GM23248 (cell line): ENCODE measurements around the gene ST3GAL5. TPM values are rescaled to one million over a fixed set of nuclear protein-coding genes. Genes with fewer than 3 reads are reported as not detected.

Experiments used
- DNase-seq: peaks from one replicate; pipeline ENCODE4 v3.0.0-alpha.2; 2015
- H2AFZ ChIP-seq: fragments of 200-600 bp; sonication (generic); 2 replicates; pipeline ENCODE4 v1.6.1; 2016; ENCODE audit warnings: antibody characterized with exemption
- H3F3A ChIP-seq: fragments of 200-600 bp; sonication (generic); 2 replicates; pipeline ENCODE4 v1.6.1; 2016; ENCODE audit warnings: mild to moderate bottlenecking, antibody characterized with exemption, mixed run types; ENCODE audit not compliant: insufficient read depth
- H3K27ac ChIP-seq: fragments of 200-600 bp; sonication (generic); 2 replicates; pipeline ENCODE4 v1.5.1; 2016; ENCODE audit warnings: mild to moderate bottlenecking
- H3K27me3 ChIP-seq: fragments of 200-600 bp; sonication (generic); replicated peaks from 2 replicates; pipeline ENCODE4 v1.6.1; 2016; ENCODE audit warnings: mild to moderate bottlenecking; ENCODE audit not compliant: insufficient read depth
- H3K36me3 ChIP-seq: fragments of 200-600 bp; sonication (generic); 2 replicates; pipeline ENCODE4 v1.6.1; 2016; ENCODE audit warnings: low read depth, mild to moderate bottlenecking
- H3K4me1 ChIP-seq: fragments of 200-600 bp; sonication (generic); 2 replicates; pipeline ENCODE4 v1.6.1; 2016; ENCODE audit warnings: mild to moderate bottlenecking; ENCODE audit not compliant: insufficient read depth
- H3K4me2 ChIP-seq: fragments of 200-600 bp; sonication (generic); one replicate; pipeline ENCODE4 v1.6.1; 2016; ENCODE audit warnings: mild to moderate bottlenecking; ENCODE audit not compliant: unreplicated experiment
- H3K4me3 ChIP-seq: fragments of 200-600 bp; sonication (generic); 2 replicates; pipeline ENCODE4 v1.5.1; 2016; ENCODE audit warnings: mild to moderate bottlenecking
- H3K79me2 ChIP-seq: fragments of 200-600 bp; sonication (generic); 2 replicates; pipeline ENCODE4 v1.6.1; 2016; ENCODE audit warnings: mild to moderate bottlenecking; ENCODE audit not compliant: insufficient read depth
- H3K9ac ChIP-seq: fragments of 200-600 bp; sonication (generic); 2 replicates; pipeline ENCODE4 v1.6.1; 2016; ENCODE audit warnings: mild to moderate bottlenecking
- H3K9me2 ChIP-seq: fragments of 200-600 bp; sonication (generic); 2 replicates; pipeline ENCODE4 v1.6.1; 2016; ENCODE audit warnings: mixed run types, mild to moderate bottlenecking, moderate library complexity; ENCODE audit not compliant: insufficient read depth
- H3K9me3 ChIP-seq: fragments of 200-600 bp; sonication (generic); one replicate; pipeline ENCODE4 v1.6.1; 2017; ENCODE audit warnings: low read depth
- H4K20me1 ChIP-seq: fragments of 200-600 bp; sonication (generic); 2 replicates; pipeline ENCODE4 v1.6.0; 2016; ENCODE audit not compliant: insufficient read depth
- EZH2 ChIP-seq: fragments of 200-600 bp; sonication (generic); IDR thresholded peaks from 2 replicates; pipeline ENCODE4 v1.6.1; 2018; ENCODE audit warnings: antibody characterized with exemption, mild to moderate bottlenecking; ENCODE audit not compliant: insufficient read depth, poor library complexity, severe bottlenecking
- EZH2phosphoT487 ChIP-seq: fragments of 200-600 bp; sonication (generic); IDR thresholded peaks from 2 replicates; pipeline ENCODE4 v1.6.1; 2018; ENCODE audit warnings: antibody characterized with exemption, moderate library complexity, mild to moderate bottlenecking, low read depth; ENCODE audit not compliant: insufficient read depth
- WGBS, 2 experiments: methylation state at CpG; one replicate each; pipeline ENCODE4 v1.1.6; 2015 to 2017; ENCODE audit warnings: low lambda C conversion rate in 2 of 2, low coverage in 1 of 2; ENCODE audit errors: missing lambda C conversion rate in 2 of 2; 5-methylcytosine and 5-hydroxymethylcytosine counted together
- in situ Hi-C: fragments of 300-500 bp; cut with MboI; formaldehyde crosslinking; loops from 2 replicates; pipeline ENCODE4 v1.15.0; 2020
- polyA plus RNA-seq: library from polyadenylated mRNA; unstranded; fragments of >200 nt; fragmentation: Nextera tagmentation; extraction: Ambion mirVana; gene quantifications from 2 replicates; pipeline ENCODE4 v1.2.1, GENCODE V29; 2016
- total RNA-seq: library from RNA; depleted of rRNA; stranded (reverse); fragments of >200 nt; shearing (Covaris generic); gene quantifications from 2 replicates; pipeline ENCODE4 v1.2.3, GENCODE V29; 2014

ST3GAL5 gene
- total and polyA plus RNA-seq, 2 experiments from 2014 or later: 16.4 to 21.0 TPM

DNA sequence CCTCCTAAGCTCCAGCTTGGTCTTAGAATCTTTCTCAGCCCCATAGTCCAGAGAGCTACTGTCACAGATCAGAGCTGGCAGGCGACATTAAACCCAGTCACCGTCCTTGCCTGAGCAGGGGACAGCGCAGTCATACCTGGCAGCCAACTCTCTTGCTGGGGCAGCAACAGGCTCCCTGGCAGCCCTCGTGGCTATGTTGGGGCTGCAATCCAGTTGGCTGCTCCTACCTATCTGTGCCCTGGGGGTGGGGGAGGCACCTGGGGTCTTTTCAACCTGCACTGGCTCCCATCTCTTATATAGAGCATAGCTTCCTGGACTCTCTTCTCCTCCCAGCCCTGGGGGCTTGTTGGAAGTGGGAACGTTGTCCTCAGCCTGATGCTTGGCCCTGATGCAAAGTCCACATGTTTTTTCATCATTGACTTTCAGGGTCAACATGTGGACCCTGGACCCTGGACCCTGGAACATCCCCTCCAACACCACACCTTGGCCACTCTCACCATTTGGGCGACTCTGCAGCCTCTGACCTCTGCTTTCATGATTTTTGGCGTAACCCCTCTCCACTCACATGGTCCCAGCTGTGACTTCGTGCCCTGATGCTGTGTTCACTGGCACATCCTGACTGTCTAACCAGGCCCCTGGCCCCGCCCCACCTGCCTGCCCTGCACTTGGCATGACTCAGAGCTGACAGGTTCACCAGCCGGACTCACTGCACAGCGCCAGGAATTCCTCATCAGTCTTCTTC, 89.4 kb downstream of the ST3GAL5 start:
- H3K9ac ChIP-seq: no peak overlapping the region
- TF ChIP-seq EZH2: no peak
- no peak for TF ChIP-seq EZH2phosphoT487
- H3K27ac ChIP-seq: no peak overlapping the region
- WGBS, 2 experiments: 83 to 87% methylated on average over 11 of the region's 11 CpGs
- H3K79me2 ChIP-seq: no peaks in the 10 kb centered on the region
- in situ Hi-C loops: no loop called here
- H4K20me1 ChIP-seq: no peaks in the 10 kb centered on the region
- H2AFZ ChIP-seq: no peak overlapping the region
- H3K36me3 ChIP-seq: no peaks in the 10 kb centered on the region
- H3K9me3 ChIP-seq: no peaks in the 10 kb centered on the region
- no peaks in the 10 kb centered on the region for H3K27me3 ChIP-seq
- no peak for DNase-seq
- peaks cover 11% of the 10 kb centered on the region for H3K4me1 ChIP-seq
- H3K9me2 ChIP-seq: no peaks in the 10 kb centered on the region
- H3F3A ChIP-seq: peaks cover 9% of the 10 kb centered on the region; the same call in 1 of the 2 replicates
- H3K4me3 ChIP-seq: no peak overlapping the region
- no peak overlapping the region for H3K4me2 ChIP-seq

DNA sequence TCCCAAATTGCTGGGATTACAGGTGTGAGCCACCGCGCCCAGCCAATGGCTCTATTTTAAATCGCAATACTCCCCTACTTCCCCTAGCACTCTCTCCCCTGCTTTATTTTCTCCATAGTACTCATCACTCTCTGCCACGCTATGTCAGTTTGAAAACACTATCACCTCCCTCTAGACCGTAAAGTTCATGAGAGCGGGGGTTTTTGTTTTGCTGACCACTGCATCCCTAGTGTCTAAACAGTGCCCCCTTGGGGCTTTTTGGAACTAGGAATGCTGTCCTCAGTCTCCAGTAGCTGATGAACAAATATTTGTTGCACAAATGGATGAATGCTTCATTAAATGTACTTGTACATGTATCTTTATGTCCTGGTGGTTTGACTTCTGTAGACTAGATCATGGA, 90.9 kb downstream of the ST3GAL5 start:
- H3K9ac ChIP-seq: no peak overlapping the region
- H2AFZ ChIP-seq: no peak overlapping the region
- DNase-seq: peak; percentile 59
- H3K4me2 ChIP-seq: no peak overlapping the region
- no peak overlapping the region for H3K4me3 ChIP-seq
- peaks cover 13% of the 10 kb centered on the region for H3F3A ChIP-seq
- in situ Hi-C loops: no loop called here
- no peaks in the 10 kb centered on the region for H3K9me3 ChIP-seq
- H3K79me2 ChIP-seq: no peaks in the 10 kb centered on the region
- WGBS, 2 experiments: 85 to 88% methylated on average over 6 of the region's 6 CpGs
- H3K36me3 ChIP-seq: no peaks in the 10 kb centered on the region
- no peak overlapping the region for H3K27ac ChIP-seq
- H4K20me1 ChIP-seq: no peaks in the 10 kb centered on the region
- TF ChIP-seq EZH2phosphoT487: no peak
- no peak for TF ChIP-seq EZH2
- no peaks in the 10 kb centered on the region for H3K9me2 ChIP-seq
- no peaks in the 10 kb centered on the region for H3K27me3 ChIP-seq
- peaks cover 18% of the 10 kb centered on the region for H3K4me1 ChIP-seq

DNA sequence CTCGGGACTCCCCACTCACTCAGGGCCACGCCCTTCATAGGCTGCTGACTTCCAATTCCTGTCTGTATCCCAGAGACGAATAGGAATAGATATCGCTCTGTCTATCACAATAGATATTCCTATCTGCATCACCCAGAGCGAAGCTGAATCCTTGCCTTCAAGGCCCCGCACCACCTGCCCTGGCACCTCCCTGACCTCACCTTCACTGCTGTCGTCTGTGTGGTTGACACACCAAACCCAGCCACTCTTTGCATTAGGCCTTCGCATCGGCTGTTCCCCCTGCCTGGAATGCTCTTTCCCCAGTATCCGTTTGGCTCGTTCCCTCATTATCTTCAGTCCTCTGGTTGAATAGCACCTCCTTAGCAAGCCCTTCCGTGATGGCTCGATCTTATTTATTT, 91.5 kb downstream of the ST3GAL5 start:
- no peaks in the 10 kb centered on the region for H3K79me2 ChIP-seq
- H3K9ac ChIP-seq: no peak overlapping the region
- H3K4me3 ChIP-seq: no peak overlapping the region
- H3K27ac ChIP-seq: no peak overlapping the region
- H3K27me3 ChIP-seq: no peaks in the 10 kb centered on the region
- DNase-seq: no peak
- no peaks in the 10 kb centered on the region for H3K36me3 ChIP-seq
- no peak overlapping the region for H3K4me2 ChIP-seq
- H3K9me3 ChIP-seq: no peaks in the 10 kb centered on the region
- TF ChIP-seq EZH2 (no peak), EZH2phosphoT487 (no peak)
- in situ Hi-C loops: no loop called here
- WGBS, 2 experiments: 95 to 96% methylated on average over 13 of the region's 13 CpGs
- no peaks in the 10 kb centered on the region for H4K20me1 ChIP-seq
- peaks cover 25% of the 10 kb centered on the region for H3K4me1 ChIP-seq
- H3K9me2 ChIP-seq: no peaks in the 10 kb centered on the region
- no peak overlapping the region for H2AFZ ChIP-seq
- H3F3A ChIP-seq: peaks cover 17% of the 10 kb centered on the region

DNA sequence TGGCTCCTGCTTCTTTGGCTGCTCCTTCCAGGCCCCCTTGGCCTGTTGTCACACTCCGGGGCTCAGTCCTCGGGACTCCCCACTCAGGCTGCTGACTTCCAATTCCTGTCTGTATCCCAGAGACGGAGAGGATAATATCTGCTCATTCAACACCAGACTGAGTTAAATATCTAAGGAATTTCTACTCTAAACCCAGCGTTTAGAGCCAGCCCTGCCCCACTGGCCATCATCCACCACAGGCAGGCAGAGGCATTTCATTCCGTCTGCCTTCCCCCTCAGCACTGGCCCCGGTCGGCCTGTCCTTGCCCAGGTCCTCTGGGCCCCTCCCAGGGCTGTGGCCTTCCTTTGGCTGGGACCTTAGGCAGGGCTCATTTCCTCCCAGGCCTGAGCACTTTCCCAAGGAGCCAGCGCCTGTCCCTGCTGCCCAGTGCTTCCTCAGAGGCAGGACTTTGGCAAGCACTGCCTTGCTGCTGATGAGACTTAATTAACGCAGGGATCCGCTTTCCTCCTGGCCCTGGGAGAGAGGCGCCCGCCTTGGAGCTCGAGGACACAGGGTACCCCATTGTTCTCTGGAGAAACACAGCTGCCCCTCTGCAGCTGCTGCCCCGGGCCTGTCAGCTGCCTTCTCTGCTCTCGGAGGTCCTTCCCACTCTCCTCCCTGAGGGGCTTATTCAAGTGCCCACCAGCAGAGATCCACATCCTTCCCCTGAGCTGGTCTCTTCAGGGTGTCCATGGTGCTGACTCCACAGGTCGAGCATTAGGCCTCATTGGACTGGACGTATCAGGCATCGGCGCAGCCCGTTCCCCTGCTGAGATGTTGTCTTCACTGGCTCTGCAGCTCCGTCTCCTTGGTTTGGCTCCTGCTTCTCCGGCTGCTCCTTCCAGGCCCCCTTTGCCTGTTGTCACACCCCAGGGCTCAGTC, 92.2 kb downstream of the ST3GAL5 start:
- H3K27me3 ChIP-seq: no peaks in the 10 kb centered on the region
- WGBS, 2 experiments: 52% methylated on average over 22 of the region's 22 CpGs
- no peak overlapping the region for H3K4me3 ChIP-seq
- H2AFZ ChIP-seq: peak overlapping the region; percentile 49
- peak overlapping the region; percentile 33 for H3K9ac ChIP-seq
- no peaks in the 10 kb centered on the region for H3K36me3 ChIP-seq
- in situ Hi-C loops: no loop called here
- H3K79me2 ChIP-seq: no peaks in the 10 kb centered on the region
- H4K20me1 ChIP-seq: no peaks in the 10 kb centered on the region
- H3K9me3 ChIP-seq: no peaks in the 10 kb centered on the region
- peak overlapping the region; percentile 39 for H3K27ac ChIP-seq
- H3K9me2 ChIP-seq: no peaks in the 10 kb centered on the region
- TF ChIP-seq EZH2 (no peak), EZH2phosphoT487 (no peak)
- H3K4me2 ChIP-seq: peak overlapping the region; percentile 5
- H3K4me1 ChIP-seq: peaks cover 31% of the 10 kb centered on the region
- peaks cover 23% of the 10 kb centered on the region for H3F3A ChIP-seq
- DNase-seq: peak; percentile 58
